UCSD-AML1 (cell line): ENCODE data around the gene PRDM12.

ENCODE experiments used
- DNase-seq: peaks from one replicate; lab custom pipeline; 2025; ENCODE audit not compliant: unreplicated experiment; lab: John Stamatoyannopoulos, UW

PRDM12 gene

GRCh38 chr9:130714586-130715110 is 50.3 kb downstream of the PRDM12 start:
- no peak for DNase-seq

GRCh38 chr9:130715270-130715669 is 50.9 kb downstream of the PRDM12 start:
- no peak for DNase-seq

- no peak for DNase-seq
These were observed 54.2 kb downstream of the PRDM12 start for GRCh38 chr9:130718562-130718961.

GRCh38 chr9:130720762-130721161 is 56.4 kb downstream of the PRDM12 start:
- DNase-seq, result no peak

GRCh38 chr9:130728721-130729120 is 64.3 kb downstream of the PRDM12 start:
- DNase-seq, result no peak

- DNase-seq, result no peak
These were observed 64.8 kb downstream of the PRDM12 start for GRCh38 chr9:130729145-130729544.

GRCh38 chr9:130731355-130731754 is 67.0 kb downstream of the PRDM12 start:
- no peak for DNase-seq

- no peak for DNase-seq
These were observed 67.7 kb downstream of the PRDM12 start for GRCh38 chr9:130732136-130732535.
